K562 (cell line): Measurements from ENCODE around the gene SDR42E2. TPM values are rescaled to one million over a fixed set of nuclear protein-coding genes. Genes with fewer than 3 reads are reported as not detected.

Experiments
- ZBTB40 ChIP-seq, 2 experiments: fragments of 450-650 bp in 1 of 2; sonication (generic) in 1 of 2; formaldehyde crosslinking in 1 of 2; IDR thresholded peaks; 2 replicates each; pipeline versions ENCODE4 v1.7.1 to v1.9.0; 2016 to 2022; ENCODE audit warnings: inconsistent platforms in 1 of 2, mild to moderate bottlenecking in 1 of 2, missing genetic modification reagents in 1 of 2
- polyA plus RNA-seq, 8 experiments: library from polyadenylated mRNA; depleted of rRNA in 4 of 8; stranded (reverse) in 5 of 8; unstranded in 3 of 8; fragments of >200 nt; fragmentation: Nextera tagmentation in 2 of 8; fragmentation: Illumina TruSeq in 1 of 8; extraction: Ambion mirVana in 2 of 8; extraction: Trizol in 1 of 8; gene quantifications; 2 replicates each; pipeline versions ENCODE4 v1.2.1 to v1.2.3, GENCODE V29; 2011 to 2014; ENCODE audit warnings: inconsistent platforms in 1 of 8, missing spikeins in 1 of 8
- total RNA-seq, 7 experiments: library from RNA; depleted of rRNA in 6 of 7; stranded (reverse); fragments of >200 nt in 6 of 7; fragmentation: Illumina TruSeq in 2 of 7; extraction: Trizol in 2 of 7; gene quantifications; 2 replicates each; pipeline versions ENCODE4 v1.2.1 to v1.2.3, GENCODE V29; 2011 to 2021; ENCODE audit warnings: low replicate concordance in 1 of 7

SDR42E2 gene
- total and polyA plus RNA-seq, 9 of the 15 experiments (the other 6 are each of a cell fraction or from before 2014, with no cell fraction given), result 0.03 to 0.07 (median 0.04) TPM; not detected in 4

- TF ChIP-seq ZBTB40 (IDR thresholded peaks at IDR 0.05) (no peak), ZBTB40 (CRISPR knock-in tag; IDR thresholded peaks at IDR 0.05) (no peak)
Observed at GRCh38 chr16:22205577-22206012, 43.3 kb downstream of the SDR42E2 start (continued).
